CD4-positive, alpha-beta T cell treated with Interleukin-6 for 4 hours (primary cell): Measurements from ENCODE around the gene DCTN2.

Experiments
- DNase-seq: peaks from one replicate; pipeline ENCODE4 v3.0.0-alpha.2; 2020; ENCODE audit warnings: mixed read lengths

The DCTN2 gene

DNA sequence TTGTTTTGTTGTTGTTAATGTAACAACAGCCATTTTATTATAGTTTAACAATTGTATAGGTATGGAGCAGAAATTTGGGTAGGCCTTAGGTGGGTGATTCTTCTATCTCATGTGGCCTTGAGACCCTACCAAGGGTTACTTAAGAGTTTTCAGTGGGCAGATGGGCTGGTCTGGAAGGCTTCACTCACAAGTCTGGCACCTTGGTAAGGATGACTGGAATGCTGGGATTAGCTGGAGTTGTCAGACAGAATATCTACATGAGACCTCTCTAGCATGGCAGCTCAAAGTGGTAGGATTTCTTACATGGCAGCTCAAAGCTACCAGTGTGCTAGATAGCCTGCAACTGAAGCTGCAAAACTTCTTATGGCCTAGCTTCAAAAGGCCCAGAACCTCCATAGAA lies 61.3 kb downstream of the DCTN2 start:
- no peak for DNase-seq

DNA sequence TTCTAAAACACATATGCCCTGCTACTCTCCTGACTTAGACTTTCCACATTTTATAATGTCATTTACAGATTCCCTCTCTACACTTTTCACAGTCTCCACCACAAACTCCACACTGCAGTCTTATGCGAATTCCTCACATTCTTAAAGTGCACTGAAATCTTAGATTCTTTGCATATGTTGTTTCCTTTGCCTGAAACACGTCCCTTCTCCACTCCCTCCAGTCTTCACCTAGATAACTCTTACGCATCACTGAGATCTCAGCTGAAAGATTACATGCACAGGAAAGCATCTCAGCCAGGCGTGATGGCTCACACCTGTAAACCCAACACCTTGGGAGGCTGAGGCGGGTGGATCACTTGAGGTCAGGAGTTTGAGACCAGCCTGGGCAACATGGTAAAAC lies 63.5 kb downstream of the DCTN2 start:
- DNase-seq, result no peak

DNA sequence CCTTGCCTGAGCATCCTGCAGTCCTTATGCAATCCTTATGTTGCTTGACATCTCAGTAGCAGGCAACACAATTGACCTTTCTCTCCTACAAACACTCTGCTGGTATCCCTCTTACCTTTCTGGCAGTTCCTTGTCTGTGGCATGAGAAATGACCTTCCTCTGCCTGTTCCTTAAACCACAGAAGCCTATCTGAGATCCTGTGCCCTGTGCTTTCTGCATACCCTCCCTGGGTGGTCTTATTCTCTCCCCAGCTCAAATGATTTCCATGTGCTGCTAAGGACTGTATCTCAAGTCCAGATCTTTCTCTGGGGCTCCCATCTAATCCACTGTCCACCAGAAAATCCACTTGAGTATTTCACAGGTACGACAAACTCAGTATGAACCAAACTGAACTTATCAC lies 65.3 kb downstream of the DCTN2 start:
- no peak for DNase-seq
